IMR-90 (cell line): ENCODE data around the gene STARD4.

Source experiments
- CTCF ChIP-seq: conservative IDR thresholded peaks from 2 replicates; pipeline ENCODE4 v1.5.1; 2012; ENCODE audit warnings: mild to moderate bottlenecking, low read depth, low read length, improper control_type of control experiment
- RCOR1 ChIP-seq: IDR thresholded peaks from 2 replicates; pipeline ENCODE4 v1.6.1; 2012; ENCODE audit warnings: mild to moderate bottlenecking, low read length, improper control_type of control experiment; ENCODE audit not compliant: insufficient replicate concordance

GRCh38 chr5:111493031-111493430, 19.3 kb downstream of the STARD4 start:
- TF ChIP-seq CTCF, result no peak
- no peak for TF ChIP-seq RCOR1
